Measurements from ENCODE around the gene NCKAP5L. TPM values are rescaled to one million over a fixed set of nuclear protein-coding genes. Genes with fewer than 3 reads are reported as not detected.

Gene NCKAP5L
- total and polyA plus RNA-seq, 2 donors (not counting 3 experiments of a cell fraction or from before 2014, with no cell fraction given), result 17.4 to 46.1 TPM

GRCh38 chr12:49761677-49762467 lies 66.3 kb downstream of the NCKAP5L start:
- H3K9me3 ChIP-seq (replicated peaks; ENCODE audit: control insufficient read depth, insufficient read depth, low read length), result no peaks in the 10 kb centered on the region
- H2AFZ ChIP-seq (ENCODE audit: low read depth, low read length), result no peak overlapping the region
- peaks cover 19% of the 10 kb centered on the region for H3K4me1 ChIP-seq (ENCODE audit: control insufficient read depth, extremely low read depth, insufficient read depth, low read length)
- no peak for FAIRE-seq
- H3K4me2 ChIP-seq (ENCODE audit: insufficient read depth, low read length), result no peak overlapping the region
- no peaks in the 10 kb centered on the region for H4K20me1 ChIP-seq (replicated peaks; ENCODE audit: control insufficient read depth, extremely low read depth, insufficient read depth, low read length)
- ChIA-PET CTCF (interaction anchor here (0.7 to 6.1 kb wide), 30 partner anchors 9 to 309 kb away, joined by 3 to 54 read pairs (median 4); partner anchors contain the start of genes BCDIN3D and TMBIM6), POLR2A (interaction anchor here (1.6 kb wide), 1 partner anchor 20 kb away, joined by 5 read pairs; the partner anchor contains the start of gene TMBIM6)
- dilution Hi-C loops (cut with MboI; ENCODE audit: extremely low pct_ligation_motif_present, low sequenced_read_pairs) (no loop called here), intact Hi-C loops (cut with micrococcal nuclease) (loop anchor here (2.0 kb wide), 1 partner anchor 117 kb away; no protein-coding TSS in a partner anchor)
- no peak for DNase-seq (ENCODE audit: low read depth, low spot score)
- peaks cover 4% of the 10 kb centered on the region for H3K79me2 ChIP-seq (ENCODE audit: control insufficient read depth, insufficient read depth, low read length)
- no peak for TF ChIP-seq EZH2 (IDR thresholded peaks at IDR 0.05; ENCODE audit: borderline replicate concordance, low read depth, low read length, severe bottlenecking)
- TF ChIP-seq POLR2AphosphoS5 (IDR thresholded peaks at IDR 0.05; ENCODE audit: insufficient read depth, low read depth, low read length), result no peak
- H3K27ac ChIP-seq (ENCODE audit: insufficient read depth, low read depth, low read length), result no peak overlapping the region
- no peak overlapping the region for H3K9ac ChIP-seq (replicated peaks; ENCODE audit: extremely low read depth, insufficient read depth, low read length)
- H3K9me1 ChIP-seq (replicated peaks; ENCODE audit: control insufficient read depth, extremely low read depth, insufficient read depth, low read length), result no peaks in the 10 kb centered on the region
- H3K4me3 ChIP-seq (replicated peaks in 1 of 3; ENCODE audit: insufficient read depth in 1 of 3, low read depth in 1 of 3, low read length in 3 of 3), result no peak overlapping the region
- H3K27me3 ChIP-seq (ENCODE audit: control insufficient read depth in 2 of 2, insufficient read depth in 2 of 2, low read length in 2 of 2), result no peaks in the 10 kb centered on the region
- BruUV-seq (replicated peaks), result no TSS peak
- peaks cover 36 to 52% of the 10 kb centered on the region in 2 experiments for H3K36me3 ChIP-seq (ENCODE audit: control insufficient read depth in 2 of 2, extremely low read depth in 1 of 2, insufficient read depth in 2 of 2, low read length in 2 of 2)

- CTCF ChIA-PET, result interaction anchor here (1.6 kb wide), 1 partner anchor 10 kb away, joined by 4 read pairs; the partner anchor contains the start of gene TMBIM6
- peaks cover 17 to 22% of the 10 kb centered on the region in 2 experiments for H3K36me3 ChIP-seq (ENCODE audit: control insufficient read depth in 2 of 2, extremely low read depth in 1 of 2, insufficient read depth in 2 of 2, low read length in 2 of 2)
- H3K27ac ChIP-seq (ENCODE audit: insufficient read depth, low read depth, low read length), result no peak overlapping the region
- DNase-seq (ENCODE audit: low read depth, low spot score) (no peak), FAIRE-seq (no peak)
- dilution Hi-C loops (cut with MboI; ENCODE audit: extremely low pct_ligation_motif_present, low sequenced_read_pairs), result no loop called here
- intact Hi-C loops (cut with micrococcal nuclease), result loop anchor here (1.0 kb wide), 1 partner anchor 9 kb away; no protein-coding TSS in a partner anchor
- H3K27me3 ChIP-seq (ENCODE audit: control insufficient read depth in 2 of 2, insufficient read depth in 2 of 2, low read length in 2 of 2), result no peaks in the 10 kb centered on the region
- H3K9me1 ChIP-seq (replicated peaks; ENCODE audit: control insufficient read depth, extremely low read depth, insufficient read depth, low read length), result no peaks in the 10 kb centered on the region
- no peak overlapping the region for H2AFZ ChIP-seq (ENCODE audit: low read depth, low read length)
- no peak overlapping the region for H3K4me2 ChIP-seq (ENCODE audit: insufficient read depth, low read length)
- no peaks in the 10 kb centered on the region for H3K9me3 ChIP-seq (replicated peaks; ENCODE audit: control insufficient read depth, insufficient read depth, low read length)
- no peak overlapping the region for H3K4me3 ChIP-seq (replicated peaks in 1 of 3; ENCODE audit: insufficient read depth in 1 of 3, low read depth in 1 of 3, low read length in 3 of 3)
- POLR2A ChIA-PET, result interaction anchor here (0.7 kb wide), 1 partner anchor 10 kb away, joined by 5 read pairs; the partner anchor contains the start of gene TMBIM6
- no TSS peak for BruUV-seq (replicated peaks)
- no peak for TF ChIP-seq EZH2 (IDR thresholded peaks at IDR 0.05; ENCODE audit: borderline replicate concordance, low read depth, low read length, severe bottlenecking)
- no peak for TF ChIP-seq FOS (IDR thresholded peaks at IDR 0.05; ENCODE audit: borderline replicate concordance, insufficient read depth, low read length)
- TF ChIP-seq POLR2A (IDR thresholded peaks at IDR 0.05; ENCODE audit: low read depth, low read length), result no peak
- TF ChIP-seq POLR2AphosphoS5 (IDR thresholded peaks at IDR 0.05; ENCODE audit: insufficient read depth, low read depth, low read length), result no peak
- no peak for TF ChIP-seq MAX (IDR thresholded peaks at IDR 0.05; ENCODE audit: insufficient read depth, insufficient read length)
- no peak for TF ChIP-seq CTCF (IDR thresholded peaks at IDR 0.05; ENCODE audit: extremely low read depth in 1 of 2, insufficient read depth in 1 of 2, low read depth in 1 of 2, low read length in 2 of 2)
- TF ChIP-seq MYC (IDR thresholded peaks at IDR 0.05; ENCODE audit: low read depth, low read length), result no peak
- no peak for TF ChIP-seq GATA2 (IDR thresholded peaks at IDR 0.05; ENCODE audit: insufficient read depth, insufficient read length, low read depth, low read length)
- no peak for TF ChIP-seq JUN (IDR thresholded peaks at IDR 0.05; ENCODE audit: borderline replicate concordance, insufficient read depth, insufficient read length, low read depth)
- H3K79me2 ChIP-seq (ENCODE audit: control insufficient read depth, insufficient read depth, low read length), result peaks cover 93% of the 10 kb centered on the region
- H4K20me1 ChIP-seq (replicated peaks; ENCODE audit: control insufficient read depth, extremely low read depth, insufficient read depth, low read length), result peaks cover 29% of the 10 kb centered on the region
- H3K9ac ChIP-seq (replicated peaks; ENCODE audit: extremely low read depth, insufficient read depth, low read length), result no peak overlapping the region
- H3K4me1 ChIP-seq (ENCODE audit: control insufficient read depth, extremely low read depth, insufficient read depth, low read length), result peaks cover 3% of the 10 kb centered on the region
Measured at GRCh38 chr12:49750996-49751393, 77.2 kb downstream of the NCKAP5L start.
